Coronary artery (tissue), 2 donors: ENCODE data around the gene MCTP1.

Experiments used
- DNase-seq: peaks from one replicate; pipeline ENCODE4 v3.0.0-alpha.2; 2017; ENCODE audit warnings: low spot score
- H3K27ac ChIP-seq, 2 donors: fragments of 200-600 bp; sonication (generic); one replicate each; pipeline ENCODE4 v1.5.1; 2016 to 2019
- H3K4me3 ChIP-seq: fragments of 200-600 bp; sonication (generic); 2 replicates; pipeline ENCODE4 v1.5.1; 2016; ENCODE audit warnings: mild to moderate bottlenecking, moderate library complexity
- CTCF ChIP-seq: fragments of 200-600 bp; sonication (generic); IDR thresholded peaks from one replicate; pipeline ENCODE4 v1.5.1; 2019; ENCODE audit warnings: antibody characterized with exemption

MCTP1 gene

DNA sequence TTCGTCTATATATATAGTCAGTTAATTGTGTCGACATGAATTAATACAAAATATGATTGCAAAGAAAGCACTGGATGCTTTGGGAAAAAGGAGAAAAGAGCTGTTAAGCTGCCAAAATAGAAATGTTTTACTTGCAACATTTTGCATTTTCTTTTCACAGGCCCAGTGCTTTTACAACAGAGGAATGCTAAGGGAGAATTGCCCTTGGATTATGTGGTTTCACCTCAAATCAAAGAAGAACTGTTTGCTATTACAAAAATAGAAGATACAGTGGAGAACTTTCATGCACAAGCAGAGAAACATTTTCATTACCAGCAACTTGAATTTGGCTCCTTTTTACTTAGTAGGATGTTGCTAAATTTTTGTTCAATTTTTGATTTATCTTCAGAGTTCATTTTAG is 590.2 kb downstream of the MCTP1 start:
- no peak for TF ChIP-seq CTCF
- Histone ChIP-seq H3K27ac (no peak overlapping the region), H3K4me3 (no peak overlapping the region)
- no peak for DNase-seq

DNA sequence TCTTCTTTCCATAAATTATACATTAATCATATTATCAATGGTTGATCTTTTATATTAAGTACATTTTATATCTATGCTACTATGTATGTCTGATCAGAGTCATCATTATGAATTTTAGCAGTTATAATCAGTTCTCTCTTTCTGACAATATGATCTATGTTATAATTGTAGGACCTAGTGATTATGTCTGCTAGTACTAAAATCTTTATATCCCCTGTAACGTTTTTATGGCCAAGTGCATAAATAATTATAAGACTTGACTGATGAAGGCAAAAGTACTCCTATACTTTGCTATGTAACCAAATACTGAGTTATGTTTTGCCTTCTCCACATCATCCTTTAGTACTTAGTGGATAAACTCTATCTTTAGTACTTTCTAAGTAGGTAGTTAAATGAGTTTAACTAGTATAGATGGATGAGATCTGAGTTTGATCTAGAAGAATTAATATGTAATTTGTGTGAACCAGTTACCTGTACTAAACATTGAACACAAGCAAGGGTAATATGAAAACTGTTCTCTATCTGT is 591.0 kb downstream of the MCTP1 start:
- Histone ChIP-seq H3K27ac (no peak overlapping the region), H3K4me3 (no peak overlapping the region)
- TF ChIP-seq CTCF, result no peak
- no peak for DNase-seq

DNA sequence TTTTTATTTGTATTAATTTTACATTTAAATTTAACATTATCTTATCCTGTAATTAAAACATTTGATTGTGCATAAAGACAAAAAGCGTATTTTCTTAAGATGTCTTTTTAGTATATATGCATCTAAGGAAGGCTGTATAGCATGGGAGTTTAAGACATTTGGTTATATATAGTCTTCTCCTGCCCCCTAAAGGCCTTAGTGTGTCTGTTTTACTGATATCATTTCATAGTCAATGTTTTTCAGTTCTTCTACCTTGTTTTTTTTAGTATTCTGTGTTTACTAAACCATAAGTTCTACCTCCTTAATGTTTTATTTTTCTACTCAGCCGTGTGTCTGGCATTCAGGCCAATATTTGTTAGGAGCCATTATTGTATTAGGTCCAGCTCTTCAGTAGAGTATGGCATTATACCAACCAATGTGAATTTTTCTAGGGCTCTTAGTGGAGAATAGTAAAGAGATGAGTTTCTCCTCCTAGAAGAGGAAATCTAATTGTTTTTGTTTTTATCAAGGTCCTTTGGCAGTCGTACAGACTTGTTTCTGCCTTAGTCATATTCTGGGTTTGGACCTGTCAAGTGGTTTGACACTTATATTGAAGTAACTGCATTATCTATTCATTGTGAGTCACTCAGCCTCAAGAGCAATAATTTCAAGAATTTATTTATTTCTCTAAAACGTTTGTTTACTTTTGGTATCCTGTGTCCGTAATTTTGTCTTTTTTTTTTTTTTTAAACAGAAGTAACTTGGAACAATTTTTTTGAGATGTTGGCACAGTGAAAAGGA is 591.7 kb downstream of the MCTP1 start:
- H3K27ac ChIP-seq, result no peak overlapping the region
- no peak for TF ChIP-seq CTCF
- no peak for DNase-seq
- H3K4me3 ChIP-seq, result no peak overlapping the region

- no peak overlapping the region for H3K4me3 ChIP-seq
- no peak for DNase-seq
- TF ChIP-seq CTCF, result no peak
- no peak overlapping the region for H3K27ac ChIP-seq
Observed at GRCh38 chr5:94692581-94692980, 592.3 kb downstream of the MCTP1 start.

- DNase-seq, result no peak
- no peak overlapping the region for H3K27ac ChIP-seq
- TF ChIP-seq CTCF, result no peak
- H3K4me3 ChIP-seq, result no peak overlapping the region
Observed at GRCh38 chr5:94691949-94692348, 592.9 kb downstream of the MCTP1 start.

GRCh38 chr5:94691291-94691690 is 593.6 kb downstream of the MCTP1 start:
- Histone ChIP-seq H3K27ac (no peak overlapping the region), H3K4me3 (no peak overlapping the region)
- no peak for DNase-seq
- no peak for TF ChIP-seq CTCF

GRCh38 chr5:94690778-94691177 is 594.1 kb downstream of the MCTP1 start:
- no peak for TF ChIP-seq CTCF
- no peak overlapping the region for H3K27ac ChIP-seq
- no peak overlapping the region for H3K4me3 ChIP-seq
- DNase-seq, result no peak
